ENCODE data around the gene BCL7B.
"Not testable (repeated sequence)": the region's sequence is repeated elsewhere in the genome, so short reads cannot be mapped to it uniquely, and the experiment has no call there.

Gene BCL7B

GRCh38 chr7:73570977-73571376 lies 13.5 kb upstream of the BCL7B start:
- FAIRE-seq, result no peak

- FAIRE-seq, result no peak
Measured at GRCh38 chr7:73570521-73570920, 13.0 kb upstream of the BCL7B start.

- FAIRE-seq, result no peak
Measured at GRCh38 chr7:73569042-73569608, 11.6 kb upstream of the BCL7B start.

DNA sequence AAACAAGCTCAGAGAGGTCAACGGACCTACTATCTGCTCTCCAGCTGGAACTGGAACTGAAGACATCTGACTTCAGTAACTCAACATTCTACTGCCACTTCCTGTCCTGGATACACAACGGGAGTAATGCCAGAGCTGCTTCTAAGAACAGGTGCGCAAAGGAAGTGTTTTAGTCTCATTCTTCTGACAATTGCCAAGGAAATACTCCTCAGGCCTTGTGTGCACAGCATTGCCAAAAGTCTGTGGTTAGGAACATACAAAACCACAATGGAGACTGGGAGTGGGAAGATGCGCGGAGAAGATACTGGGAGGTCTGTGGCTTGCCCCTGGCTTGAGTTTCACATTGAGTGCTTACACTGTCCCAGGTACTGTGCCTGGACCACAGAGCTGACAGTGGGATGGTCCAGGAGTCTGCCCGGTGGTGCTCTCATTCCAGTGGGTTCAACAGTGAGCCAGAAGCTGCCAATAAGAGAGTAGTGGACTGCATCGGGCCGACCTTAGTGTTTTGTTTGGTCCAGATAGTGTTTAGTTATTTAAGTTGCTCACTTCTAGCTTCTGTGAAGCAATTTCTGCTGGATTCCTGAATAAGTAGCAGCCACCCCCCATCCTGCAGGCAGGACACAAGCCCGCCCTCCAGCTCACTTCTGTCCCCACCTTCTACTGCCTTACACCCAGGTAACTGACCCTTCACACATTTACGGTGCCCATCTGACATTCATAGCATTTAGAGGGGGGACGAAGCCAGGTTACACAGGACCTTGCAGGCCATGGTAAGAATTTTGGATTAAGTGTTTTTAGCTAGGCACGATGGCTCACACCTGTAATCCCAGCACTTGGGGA lies 10.6 kb upstream of the BCL7B start:
- FAIRE-seq, result no peak

DNA sequence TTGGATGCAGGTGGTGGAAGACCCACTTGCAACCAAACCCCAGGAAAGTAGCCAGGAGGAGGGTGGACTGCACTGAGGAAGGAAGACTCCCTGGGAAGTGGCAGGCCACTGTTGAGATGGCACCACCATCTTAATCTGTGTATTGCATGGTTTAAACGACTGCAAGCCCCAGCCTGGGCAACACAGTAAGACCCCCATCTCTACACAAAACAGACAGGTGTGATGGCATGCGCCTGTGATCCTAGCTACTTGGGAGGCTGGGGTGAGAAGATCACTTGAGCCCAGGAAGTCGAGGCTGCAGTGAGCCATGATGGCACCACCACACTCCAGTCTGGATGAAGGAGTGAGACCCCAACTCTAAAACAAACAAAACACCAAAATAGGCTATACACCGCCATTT lies 9.7 kb upstream of the BCL7B start:
- no peak for FAIRE-seq

DNA sequence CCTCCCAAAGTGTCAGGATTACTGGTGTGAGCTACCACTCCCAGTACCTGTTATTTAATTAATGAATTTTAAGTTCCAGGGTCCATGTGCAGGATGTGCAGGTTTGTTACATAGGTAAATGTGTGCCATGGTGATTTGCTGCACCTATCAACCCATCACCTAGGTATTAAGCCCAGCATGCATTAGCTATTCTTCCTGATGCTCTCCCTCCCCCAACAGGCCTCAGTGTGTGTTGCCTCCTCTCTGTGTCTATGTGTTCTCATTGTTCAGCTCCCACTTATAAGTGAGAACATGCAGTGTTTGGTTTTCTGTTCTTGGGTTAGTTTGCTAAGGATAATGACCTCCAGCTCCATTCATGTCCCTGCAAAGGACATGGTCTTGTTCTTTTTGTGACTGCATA lies 8.9 kb upstream of the BCL7B start:
- FAIRE-seq, result not testable (repeated sequence)

DNA sequence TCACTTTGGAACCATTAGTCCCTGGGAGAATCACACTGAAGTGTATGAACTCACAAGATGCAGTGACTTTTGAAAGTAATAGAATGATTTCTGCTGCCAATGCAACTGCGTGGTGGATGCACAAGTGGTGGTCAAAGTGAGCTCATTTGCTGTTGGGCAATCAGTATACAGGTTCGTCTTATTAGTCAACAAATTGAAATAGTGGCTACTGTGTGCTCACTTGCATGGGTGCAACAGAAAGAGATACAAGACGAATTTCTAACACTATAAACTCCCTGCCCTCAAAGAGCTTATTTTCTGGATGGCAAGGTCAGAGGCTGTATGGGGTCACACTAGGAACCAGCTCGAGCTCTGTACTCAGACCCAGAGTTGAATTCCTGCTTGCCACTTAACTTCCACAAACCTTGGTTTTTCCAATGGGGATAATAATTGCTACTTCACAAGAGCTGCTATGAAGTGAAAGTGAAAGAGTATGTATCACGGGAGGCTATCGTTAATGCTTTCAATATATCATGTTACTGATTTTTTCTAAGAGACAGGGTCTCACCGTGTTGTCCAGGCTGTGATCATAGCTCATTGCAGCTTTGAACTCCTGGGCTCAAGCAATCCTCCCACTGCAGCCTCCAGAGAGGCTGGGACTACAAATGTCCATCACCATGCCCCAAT lies 8.3 kb upstream of the BCL7B start:
- no peak for FAIRE-seq

DNA sequence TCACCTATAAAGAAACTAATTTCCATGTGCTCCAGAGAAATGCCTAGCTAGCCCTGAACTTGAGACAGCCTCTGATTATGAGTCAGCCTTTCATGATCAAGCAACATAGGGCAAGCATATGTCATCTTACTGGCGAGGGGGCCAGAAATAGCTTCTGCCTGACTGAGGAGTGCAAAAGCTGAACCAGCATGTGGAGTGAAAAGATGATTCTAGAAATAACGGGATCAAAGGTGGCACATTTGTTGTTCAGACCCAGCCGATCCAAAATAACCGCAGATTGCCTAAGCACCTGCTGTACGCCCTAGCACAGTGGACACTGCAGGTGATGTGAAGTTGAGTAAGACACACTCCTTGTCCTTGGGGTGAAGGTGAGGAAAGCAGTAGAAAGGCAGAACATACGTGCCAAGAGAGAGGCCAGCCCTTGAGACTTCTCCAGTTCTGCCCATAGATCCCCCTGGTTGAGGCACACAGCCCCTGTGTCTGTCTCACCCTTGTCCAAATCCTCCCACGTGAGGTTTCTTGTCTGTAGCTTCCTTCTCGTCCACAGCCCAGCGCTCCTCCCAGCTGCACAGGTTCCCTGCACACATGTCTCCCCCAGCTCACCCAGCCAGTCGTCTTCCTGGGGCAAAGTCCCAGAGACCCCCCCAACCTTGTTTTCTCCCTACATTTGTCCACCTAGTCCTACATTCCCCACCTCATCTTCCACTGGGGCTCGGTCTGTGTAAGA lies 2.8 kb upstream of the BCL7B start:
- no peak for FAIRE-seq

- no peak for FAIRE-seq
Measured at GRCh38 chr7:73557108-73557396, 438 bp downstream of the BCL7B start.

DNA sequence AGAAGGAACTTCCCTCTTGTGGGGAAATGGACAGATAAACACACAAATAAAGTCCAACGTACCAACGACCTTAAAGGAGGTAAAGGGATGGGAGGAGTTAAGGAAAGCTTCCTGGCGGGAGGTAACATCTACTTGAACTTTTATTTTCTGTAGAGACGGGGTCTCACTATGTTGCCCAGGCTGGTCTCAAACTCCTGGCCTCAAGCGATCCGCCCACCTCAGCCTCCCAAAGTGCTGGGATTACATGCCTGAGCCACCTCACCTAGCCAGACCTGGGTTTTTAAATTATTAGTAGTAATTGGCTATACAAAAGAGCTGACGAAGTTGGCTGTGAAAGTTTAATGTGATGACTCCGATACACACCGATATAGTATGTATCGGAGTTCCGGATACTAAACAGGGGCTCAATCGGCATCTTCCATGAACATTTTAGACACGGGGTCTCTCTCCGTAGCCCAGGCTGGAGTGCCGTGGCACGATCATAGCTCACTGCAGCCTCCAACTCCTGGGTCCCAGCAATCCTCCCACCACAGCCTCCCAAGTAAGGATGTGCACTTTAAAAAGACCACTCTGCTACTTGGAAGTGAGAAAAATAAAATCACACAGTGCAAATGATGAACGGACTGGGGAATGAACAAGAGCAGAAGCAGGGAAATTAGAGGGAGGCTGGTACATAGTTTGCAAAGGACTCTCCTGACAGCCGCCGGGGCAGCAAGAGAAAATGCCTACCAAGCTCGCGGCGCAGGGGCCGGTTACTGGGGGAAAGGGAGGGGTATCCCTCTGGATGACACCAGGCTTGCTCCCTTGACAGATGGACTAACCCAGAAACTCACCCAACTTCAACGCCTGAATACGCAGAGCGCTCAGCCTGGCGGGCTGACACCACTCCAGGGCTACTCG lies 1.0 kb downstream of the BCL7B start:
- FAIRE-seq, result no peak

- FAIRE-seq, result no peak
Measured at GRCh38 chr7:73555411-73555982, 2.0 kb downstream of the BCL7B start.

- not testable (repeated sequence) for FAIRE-seq
Measured at GRCh38 chr7:73550093-73550492, 7.4 kb downstream of the BCL7B start.

DNA sequence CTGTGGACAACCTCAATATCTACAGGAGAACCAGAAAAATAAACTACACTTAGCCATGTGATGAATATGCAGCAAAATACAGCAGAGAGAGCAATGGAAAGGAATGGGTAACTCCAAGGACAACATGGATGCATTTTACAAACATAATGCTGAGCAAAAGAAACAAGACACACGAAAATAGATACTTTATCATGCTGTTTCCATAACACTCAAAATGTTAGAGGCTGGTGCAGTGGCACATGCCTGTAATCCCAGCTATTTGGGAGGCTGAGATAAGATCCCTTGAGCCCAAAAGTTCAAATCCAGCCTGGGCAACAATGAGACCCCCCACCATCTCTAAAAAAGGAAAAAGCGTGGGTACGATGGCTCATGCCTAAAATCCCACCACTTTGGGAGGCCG lies 8.3 kb downstream of the BCL7B start:
- no peak for FAIRE-seq

DNA sequence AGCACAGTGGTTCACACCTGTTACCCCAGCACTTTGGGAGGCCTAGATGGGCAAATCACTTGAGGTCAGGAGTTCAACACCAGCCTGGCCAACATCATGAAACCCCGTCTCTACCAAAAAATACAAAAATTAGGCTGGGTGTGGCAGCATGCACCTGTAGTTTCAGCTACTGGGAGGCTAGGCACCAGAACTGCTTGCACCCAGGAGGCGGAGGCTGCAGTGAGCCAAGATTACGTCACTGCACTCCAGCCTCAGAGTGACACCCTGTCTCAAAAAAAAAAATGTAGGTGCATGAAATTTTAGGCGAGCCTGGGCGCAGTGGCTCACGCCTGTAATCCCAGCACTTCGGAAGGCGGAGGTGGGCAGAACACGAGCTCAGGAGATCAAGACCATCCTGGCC lies 9.6 kb downstream of the BCL7B start:
- FAIRE-seq, result no peak

- no peak for FAIRE-seq
Measured at GRCh38 chr7:73544678-73545077, 12.8 kb downstream of the BCL7B start.

- FAIRE-seq, result no peak
Measured at GRCh38 chr7:73541722-73542121, 15.8 kb downstream of the BCL7B start.

GRCh38 chr7:73539709-73540108 lies 17.8 kb downstream of the BCL7B start:
- FAIRE-seq, result no peak

DNA sequence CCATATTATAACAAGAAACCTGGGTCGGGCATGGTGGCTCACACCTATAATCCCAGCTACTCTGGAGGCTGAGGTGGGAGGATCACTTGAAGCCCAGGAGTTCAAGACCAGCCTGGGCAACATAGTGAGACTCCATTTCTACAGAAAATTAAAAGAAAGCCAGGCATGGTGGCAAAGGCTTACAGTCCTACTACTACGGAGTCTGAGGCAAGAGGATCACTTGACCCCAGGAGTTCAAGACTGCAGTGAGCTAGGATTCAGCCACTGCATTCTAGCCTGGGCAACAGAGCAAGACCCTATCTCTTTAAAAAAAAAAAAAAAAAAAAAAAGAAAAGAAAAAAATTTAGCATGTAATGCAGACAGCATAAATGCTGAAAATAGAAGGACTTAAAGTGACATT lies 19.0 kb downstream of the BCL7B start:
- not testable (repeated sequence) for FAIRE-seq

DNA sequence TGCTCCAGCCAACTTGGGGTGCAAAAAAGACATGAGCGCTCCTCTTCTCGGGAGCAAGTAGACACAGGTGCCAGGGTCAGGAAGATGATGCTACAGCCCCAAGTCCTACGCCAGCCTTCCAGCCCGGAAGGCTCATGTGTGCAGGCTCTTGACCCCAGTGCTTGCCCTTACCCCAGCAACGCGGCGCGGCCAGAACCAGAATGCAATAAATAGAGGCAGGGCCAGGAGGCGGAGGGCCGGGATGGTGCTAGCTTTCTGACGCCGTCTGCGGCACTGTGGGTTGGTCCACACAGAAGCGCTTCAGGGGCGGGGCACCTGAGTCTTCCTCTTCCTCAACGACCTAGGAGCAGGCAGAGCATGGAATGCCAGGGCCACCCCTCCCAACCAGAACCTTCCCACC lies 20.4 kb downstream of the BCL7B start:
- FAIRE-seq, result no peak

DNA sequence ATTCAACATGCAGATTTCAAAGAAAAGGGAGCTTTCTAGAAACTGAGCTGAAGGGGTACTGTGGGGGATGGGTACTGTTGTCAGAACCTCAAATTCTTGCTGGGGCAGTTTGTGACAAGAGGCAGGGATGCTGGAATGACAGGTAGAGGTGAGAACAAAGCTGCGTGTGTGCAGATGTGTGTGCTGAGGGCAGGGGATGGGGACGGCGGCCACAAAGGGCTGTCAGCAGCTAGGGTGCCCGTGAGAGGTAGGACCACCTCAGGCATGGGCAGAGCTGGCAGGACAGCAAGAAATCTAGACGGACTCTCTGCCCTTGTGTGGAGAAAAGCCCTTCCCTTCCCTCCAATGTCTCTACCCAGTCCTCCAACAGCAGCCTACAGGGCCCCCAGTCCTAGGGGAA lies 21.0 kb downstream of the BCL7B start:
- no peak for FAIRE-seq

DNA sequence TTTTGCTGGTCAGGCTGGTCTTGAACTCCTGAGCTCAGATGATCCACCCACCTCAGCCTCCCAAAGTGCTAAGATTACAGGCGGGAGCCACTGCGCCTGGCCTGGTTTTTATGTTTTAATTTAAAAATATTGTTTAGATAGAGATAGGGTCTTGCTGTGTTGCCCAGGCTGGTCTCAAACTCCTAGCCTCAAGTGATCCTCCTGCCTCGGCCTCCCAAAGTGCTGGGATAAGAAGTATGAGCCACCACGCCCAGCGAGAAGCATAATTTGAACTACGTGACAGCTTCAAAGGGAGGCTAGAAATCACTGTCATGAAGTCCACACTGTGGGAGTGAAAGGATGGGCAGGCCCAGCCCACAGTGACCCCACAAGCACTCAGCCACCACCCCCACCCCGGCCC lies 21.6 kb downstream of the BCL7B start:
- FAIRE-seq, result not testable (repeated sequence)

- FAIRE-seq, result no peak
Measured at GRCh38 chr7:73533742-73534141, 23.7 kb downstream of the BCL7B start.
